HepG2 (cell line): ENCODE results near the gene MSI2. TPM values are rescaled to one million over a fixed set of nuclear protein-coding genes. Genes with fewer than 3 reads are reported as not detected.
A peak's percentile ranks its signal among the peaks of the same experiment; 100 is the strongest.

Source experiments
- AGO1 ChIP-seq: fragments of 200-400 bp; formaldehyde crosslinking; IDR thresholded peaks from 2 replicates; pipeline ENCODE4 v1.6.1; 2017; ENCODE audit warnings: mild to moderate bottlenecking, low read depth, low read length, moderate library complexity; ENCODE audit not compliant: poor library complexity, severe bottlenecking
- ASH2L ChIP-seq: fragments of 300-600, 200-600 bp; sonication (generic); IDR thresholded peaks from 2 replicates; pipeline ENCODE4 v1.7.0; 2017; ENCODE audit warnings: low read depth, mild to moderate bottlenecking, moderate library complexity, mixed read lengths, low read length; ENCODE audit not compliant: insufficient read length
- KLF6 ChIP-seq: IDR thresholded peaks from 2 replicates; pipeline ENCODE4 v1.8.0; 2016; ENCODE audit warnings: missing biosample characterization, missing genetic modification reagents
- PHF20 ChIP-seq: sonication (generic); formaldehyde crosslinking; IDR thresholded peaks from 2 replicates; pipeline ENCODE4 v1.5.0; 2020; ENCODE audit warnings: mild to moderate bottlenecking, missing genetic modification reagents
- SMYD3 ChIP-seq: sonication (generic); formaldehyde crosslinking; IDR thresholded peaks from 2 replicates; pipeline ENCODE4 v1.8.1; 2023; ENCODE audit warnings: mild to moderate bottlenecking, missing genetic modification reagents
- SRF ChIP-seq: IDR thresholded peaks from 2 replicates; pipeline ENCODE4 v1.6.1; 2011; ENCODE audit warnings: mild to moderate bottlenecking, low read depth, low read length, moderate library complexity
- TAF1 ChIP-seq: sonication (generic); formaldehyde crosslinking; IDR thresholded peaks from 2 replicates; pipeline ENCODE4 v1.4.0; 2020; ENCODE audit warnings: missing genetic modification reagents
- ZFP1 ChIP-seq: IDR thresholded peaks from 2 replicates; pipeline ENCODE4 v1.6.1; 2016
- ZIK1 ChIP-seq: sonication (generic); formaldehyde crosslinking; IDR thresholded peaks from 2 replicates; pipeline ENCODE4 v1.5.0; 2020; ENCODE audit warnings: mild to moderate bottlenecking, low read depth, missing genetic modification reagents, borderline replicate concordance
- ZNF224 ChIP-seq: sonication (generic); formaldehyde crosslinking; IDR thresholded peaks from 2 replicates; pipeline ENCODE4 v1.5.0; 2020; ENCODE audit warnings: mild to moderate bottlenecking, missing genetic modification reagents
- ZNF335 ChIP-seq: sonication (generic); formaldehyde crosslinking; IDR thresholded peaks from 2 replicates; pipeline ENCODE4 v1.4.0; 2020; ENCODE audit warnings: missing genetic modification reagents
- ZNF737 ChIP-seq: sonication (generic); formaldehyde crosslinking; IDR thresholded peaks from 2 replicates; pipeline ENCODE4 v1.5.0; 2020; ENCODE audit warnings: missing genetic modification reagents, mild to moderate bottlenecking, borderline replicate concordance
- ZNF891 ChIP-seq: sonication (generic); formaldehyde crosslinking; IDR thresholded peaks from 2 replicates; pipeline ENCODE4 v1.5.0; 2020; ENCODE audit warnings: mild to moderate bottlenecking, missing genetic modification reagents
- polyA plus RNA-seq, 8 experiments: library from polyadenylated mRNA; depleted of rRNA in 3 of 8; stranded (reverse) in 7 of 8; unstranded in 1 of 8; fragments of >200 nt; fragmentation: Illumina TruSeq in 4 of 8; extraction: Trizol in 4 of 8; gene quantifications; 2 replicates each; pipeline versions ENCODE4 v1.2.1 to v1.2.3, GENCODE V29; 2011 to 2016; ENCODE audit warnings: low read depth in 4 of 8, missing spikeins in 1 of 8, mixed read lengths in 1 of 8; ENCODE audit not compliant: insufficient read depth in 1 of 8
- total RNA-seq, 5 experiments: library from RNA; depleted of rRNA; stranded (reverse); fragments of >200 nt; fragmentation: Illumina TruSeq; extraction: Trizol; gene quantifications; 2 replicates each; pipeline ENCODE4 v1.2.3, GENCODE V29; 2016; ENCODE audit warnings: low read depth in 1 of 5
- TF ChIP-seq, protein P1 (sequence below): sonication (generic); formaldehyde crosslinking; IDR thresholded peaks from 2 replicates; pipeline ENCODE4 v1.4.0; 2020; ENCODE audit warnings: missing genetic modification reagents
- TF ChIP-seq, protein P2 (sequence below): IDR thresholded peaks from 2 replicates; pipeline ENCODE4 v1.6.1; 2016; ENCODE audit warnings: low read depth, control low read depth
- TF ChIP-seq, protein P3 (sequence below): sonication (generic); formaldehyde crosslinking; IDR thresholded peaks from 2 replicates; pipeline ENCODE4 v1.4.0; 2020; ENCODE audit warnings: missing genetic modification reagents, borderline replicate concordance
- TF ChIP-seq, protein P4 (sequence below): sonication (generic); formaldehyde crosslinking; IDR thresholded peaks from 2 replicates; pipeline ENCODE4 v1.4.0; 2020; ENCODE audit warnings: missing genetic modification reagents
- TF ChIP-seq, protein P5 (sequence below), 2 experiments: sonication (generic) in 1 of 2; formaldehyde crosslinking in 1 of 2; IDR thresholded peaks; 2 replicates each; pipeline versions ENCODE4 v1.4.0 to v1.6.1; 2018 to 2020; ENCODE audit warnings: missing genetic modification reagents in 2 of 2, borderline replicate concordance in 1 of 2, low read depth in 1 of 2, mild to moderate bottlenecking in 1 of 2, missing biosample characterization in 1 of 2

Gene MSI2
- total and polyA plus RNA-seq, 2 of the 13 experiments (the other 11 are each of a cell fraction or from before 2014, with no cell fraction given), result 77.5 to 78.4 TPM

DNA sequence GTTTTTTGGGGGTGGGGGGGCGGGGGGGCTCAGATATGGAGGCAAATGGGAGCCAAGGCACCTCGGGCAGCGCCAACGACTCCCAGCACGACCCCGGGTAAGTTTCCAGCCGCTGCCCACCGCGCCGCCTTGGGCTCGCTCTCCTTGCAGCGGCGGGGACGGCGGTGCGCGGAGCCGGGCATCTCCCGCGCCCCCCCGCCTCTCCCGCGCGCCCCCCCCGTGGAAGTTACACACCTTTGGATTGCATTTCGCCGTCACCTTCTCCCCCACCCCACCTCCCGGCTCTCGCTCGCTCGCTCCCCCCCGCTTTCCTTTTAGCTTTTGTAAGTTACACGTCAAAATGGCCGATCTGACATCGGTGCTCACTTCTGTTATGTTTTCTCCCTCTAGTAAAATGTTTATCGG lies 387 bp downstream of the MSI2 start (continued):
- TF ChIP-seq, protein P1, sequence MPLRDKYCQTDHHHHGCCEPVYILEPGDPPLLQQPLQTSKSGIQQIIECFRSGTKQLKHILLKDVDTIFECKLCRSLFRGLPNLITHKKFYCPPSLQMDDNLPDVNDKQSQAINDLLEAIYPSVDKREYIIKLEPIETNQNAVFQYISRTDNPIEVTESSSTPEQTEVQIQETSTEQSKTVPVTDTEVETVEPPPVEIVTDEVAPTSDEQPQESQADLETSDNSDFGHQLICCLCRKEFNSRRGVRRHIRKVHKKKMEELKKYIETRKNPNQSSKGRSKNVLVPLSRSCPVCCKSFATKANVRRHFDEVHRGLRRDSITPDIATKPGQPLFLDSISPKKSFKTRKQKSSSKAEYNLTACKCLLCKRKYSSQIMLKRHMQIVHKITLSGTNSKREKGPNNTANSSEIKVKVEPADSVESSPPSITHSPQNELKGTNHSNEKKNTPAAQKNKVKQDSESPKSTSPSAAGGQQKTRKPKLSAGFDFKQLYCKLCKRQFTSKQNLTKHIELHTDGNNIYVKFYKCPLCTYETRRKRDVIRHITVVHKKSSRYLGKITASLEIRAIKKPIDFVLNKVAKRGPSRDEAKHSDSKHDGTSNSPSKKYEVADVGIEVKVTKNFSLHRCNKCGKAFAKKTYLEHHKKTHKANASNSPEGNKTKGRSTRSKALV (CRISPR knock-in tag), result no peak
- TF ChIP-seq ASH2L, result peak; percentile 54
- TF ChIP-seq PHF20, result no peak
- TF ChIP-seq, protein P2, sequence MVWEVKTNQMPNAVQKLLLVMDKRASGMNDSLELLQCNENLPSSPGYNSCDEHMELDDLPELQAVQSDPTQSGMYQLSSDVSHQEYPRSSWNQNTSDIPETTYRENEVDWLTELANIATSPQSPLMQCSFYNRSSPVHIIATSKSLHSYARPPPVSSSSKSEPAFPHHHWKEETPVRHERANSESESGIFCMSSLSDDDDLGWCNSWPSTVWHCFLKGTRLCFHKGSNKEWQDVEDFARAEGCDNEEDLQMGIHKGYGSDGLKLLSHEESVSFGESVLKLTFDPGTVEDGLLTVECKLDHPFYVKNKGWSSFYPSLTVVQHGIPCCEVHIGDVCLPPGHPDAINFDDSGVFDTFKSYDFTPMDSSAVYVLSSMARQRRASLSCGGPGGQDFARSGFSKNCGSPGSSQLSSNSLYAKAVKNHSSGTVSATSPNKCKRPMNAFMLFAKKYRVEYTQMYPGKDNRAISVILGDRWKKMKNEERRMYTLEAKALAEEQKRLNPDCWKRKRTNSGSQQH (CRISPR knock-in tag), result no peak
- TF ChIP-seq SRF, result no peak
- no peak for TF ChIP-seq ZFP1
- TF ChIP-seq ZNF891, result no peak
- TF ChIP-seq, protein P3, sequence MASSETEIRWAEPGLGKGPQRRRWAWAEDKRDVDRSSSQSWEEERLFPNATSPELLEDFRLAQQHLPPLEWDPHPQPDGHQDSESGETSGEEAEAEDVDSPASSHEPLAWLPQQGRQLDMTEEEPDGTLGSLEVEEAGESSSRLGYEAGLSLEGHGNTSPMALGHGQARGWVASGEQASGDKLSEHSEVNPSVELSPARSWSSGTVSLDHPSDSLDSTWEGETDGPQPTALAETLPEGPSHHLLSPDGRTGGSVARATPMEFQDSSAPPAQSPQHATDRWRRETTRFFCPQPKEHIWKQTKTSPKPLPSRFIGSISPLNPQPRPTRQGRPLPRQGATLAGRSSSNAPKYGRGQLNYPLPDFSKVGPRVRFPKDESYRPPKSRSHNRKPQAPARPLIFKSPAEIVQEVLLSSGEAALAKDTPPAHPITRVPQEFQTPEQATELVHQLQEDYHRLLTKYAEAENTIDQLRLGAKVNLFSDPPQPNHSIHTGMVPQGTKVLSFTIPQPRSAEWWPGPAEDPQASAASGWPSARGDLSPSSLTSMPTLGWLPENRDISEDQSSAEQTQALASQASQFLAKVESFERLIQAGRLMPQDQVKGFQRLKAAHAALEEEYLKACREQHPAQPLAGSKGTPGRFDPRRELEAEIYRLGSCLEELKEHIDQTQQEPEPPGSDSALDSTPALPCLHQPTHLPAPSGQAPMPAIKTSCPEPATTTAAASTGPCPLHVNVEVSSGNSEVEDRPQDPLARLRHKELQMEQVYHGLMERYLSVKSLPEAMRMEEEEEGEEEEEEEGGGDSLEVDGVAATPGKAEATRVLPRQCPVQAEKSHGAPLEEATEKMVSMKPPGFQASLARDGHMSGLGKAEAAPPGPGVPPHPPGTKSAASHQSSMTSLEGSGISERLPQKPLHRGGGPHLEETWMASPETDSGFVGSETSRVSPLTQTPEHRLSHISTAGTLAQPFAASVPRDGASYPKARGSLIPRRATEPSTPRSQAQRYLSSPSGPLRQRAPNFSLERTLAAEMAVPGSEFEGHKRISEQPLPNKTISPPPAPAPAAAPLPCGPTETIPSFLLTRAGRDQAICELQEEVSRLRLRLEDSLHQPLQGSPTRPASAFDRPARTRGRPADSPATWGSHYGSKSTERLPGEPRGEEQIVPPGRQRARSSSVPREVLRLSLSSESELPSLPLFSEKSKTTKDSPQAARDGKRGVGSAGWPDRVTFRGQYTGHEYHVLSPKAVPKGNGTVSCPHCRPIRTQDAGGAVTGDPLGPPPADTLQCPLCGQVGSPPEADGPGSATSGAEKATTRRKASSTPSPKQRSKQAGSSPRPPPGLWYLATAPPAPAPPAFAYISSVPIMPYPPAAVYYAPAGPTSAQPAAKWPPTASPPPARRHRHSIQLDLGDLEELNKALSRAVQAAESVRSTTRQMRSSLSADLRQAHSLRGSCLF (CRISPR knock-in tag), result no peak
- TF ChIP-seq, protein P4, sequence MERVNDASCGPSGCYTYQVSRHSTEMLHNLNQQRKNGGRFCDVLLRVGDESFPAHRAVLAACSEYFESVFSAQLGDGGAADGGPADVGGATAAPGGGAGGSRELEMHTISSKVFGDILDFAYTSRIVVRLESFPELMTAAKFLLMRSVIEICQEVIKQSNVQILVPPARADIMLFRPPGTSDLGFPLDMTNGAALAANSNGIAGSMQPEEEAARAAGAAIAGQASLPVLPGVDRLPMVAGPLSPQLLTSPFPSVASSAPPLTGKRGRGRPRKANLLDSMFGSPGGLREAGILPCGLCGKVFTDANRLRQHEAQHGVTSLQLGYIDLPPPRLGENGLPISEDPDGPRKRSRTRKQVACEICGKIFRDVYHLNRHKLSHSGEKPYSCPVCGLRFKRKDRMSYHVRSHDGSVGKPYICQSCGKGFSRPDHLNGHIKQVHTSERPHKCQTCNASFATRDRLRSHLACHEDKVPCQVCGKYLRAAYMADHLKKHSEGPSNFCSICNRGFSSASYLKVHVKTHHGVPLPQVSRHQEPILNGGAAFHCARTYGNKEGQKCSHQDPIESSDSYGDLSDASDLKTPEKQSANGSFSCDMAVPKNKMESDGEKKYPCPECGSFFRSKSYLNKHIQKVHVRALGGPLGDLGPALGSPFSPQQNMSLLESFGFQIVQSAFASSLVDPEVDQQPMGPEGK (CRISPR knock-in tag), result peak; percentile 93
- TF ChIP-seq ZNF224, result no peak
- no peak for TF ChIP-seq ZNF737
- no peak for TF ChIP-seq ZNF335
- TF ChIP-seq TAF1 (CRISPR knock-in tag), result no peak
- TF ChIP-seq AGO1, result no peak
- TF ChIP-seq ZIK1 (CRISPR knock-in tag), result no peak
- TF ChIP-seq SMYD3 (CRISPR knock-in tag), result no peak
- no peak for TF ChIP-seq KLF6 (CRISPR knock-in tag)
- TF ChIP-seq, protein P5, sequence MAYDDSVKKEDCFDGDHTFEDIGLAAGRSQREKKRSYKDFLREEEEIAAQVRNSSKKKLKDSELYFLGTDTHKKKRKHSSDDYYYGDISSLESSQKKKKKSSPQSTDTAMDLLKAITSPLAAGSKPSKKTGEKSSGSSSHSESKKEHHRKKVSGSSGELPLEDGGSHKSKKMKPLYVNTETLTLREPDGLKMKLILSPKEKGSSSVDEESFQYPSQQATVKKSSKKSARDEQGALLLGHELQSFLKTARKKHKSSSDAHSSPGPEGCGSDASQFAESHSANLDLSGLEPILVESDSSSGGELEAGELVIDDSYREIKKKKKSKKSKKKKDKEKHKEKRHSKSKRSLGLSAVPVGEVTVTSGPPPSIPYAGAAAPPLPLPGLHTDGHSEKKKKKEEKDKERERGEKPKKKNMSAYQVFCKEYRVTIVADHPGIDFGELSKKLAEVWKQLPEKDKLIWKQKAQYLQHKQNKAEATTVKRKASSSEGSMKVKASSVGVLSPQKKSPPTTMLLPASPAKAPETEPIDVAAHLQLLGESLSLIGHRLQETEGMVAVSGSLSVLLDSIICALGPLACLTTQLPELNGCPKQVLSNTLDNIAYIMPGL (CRISPR knock-in tag; IDR thresholded peaks at IDR 0.05; ENCODE audit: borderline replicate concordance in 1 of 2, low read depth in 1 of 2), result 0 out of 4 replicates have a peak, but pooled peaks of 1 of the 2 experiments have one; percentile 3
